K562 (cell line): Measurements from ENCODE around the gene POLR3E. TPM values are rescaled to one million over a fixed set of nuclear protein-coding genes. Genes with fewer than 3 reads are reported as not detected.

Experiments used
- PTRF ChIP-seq: fragments of 450-650 bp; IDR thresholded peaks from 2 replicates; pipeline ENCODE4 v1.6.1; 2016; ENCODE audit warnings: mild to moderate bottlenecking, missing genetic modification characterization, missing compliant biosample characterization
- SOX6 ChIP-seq: fragments of 450-650 bp; IDR thresholded peaks from 2 replicates; pipeline ENCODE4 v1.6.1; 2014; ENCODE audit warnings: mild to moderate bottlenecking
- ZNF212 ChIP-seq: fragments of 450-650 bp; formaldehyde crosslinking; IDR thresholded peaks from 2 replicates; pipeline ENCODE4 v1.4.0; 2020; ENCODE audit warnings: mild to moderate bottlenecking
- polyA plus RNA-seq, 8 experiments: library from polyadenylated mRNA; depleted of rRNA in 4 of 8; stranded (reverse) in 5 of 8; unstranded in 3 of 8; fragments of >200 nt; fragmentation: Nextera tagmentation in 2 of 8; fragmentation: Illumina TruSeq in 1 of 8; extraction: Ambion mirVana in 2 of 8; extraction: Trizol in 1 of 8; gene quantifications; 2 replicates each; pipeline versions ENCODE4 v1.2.1 to v1.2.3, GENCODE V29; 2011 to 2014; ENCODE audit warnings: inconsistent platforms in 1 of 8, missing spikeins in 1 of 8
- total RNA-seq, 7 experiments: library from RNA; depleted of rRNA in 6 of 7; stranded (reverse); fragments of >200 nt in 6 of 7; fragmentation: Illumina TruSeq in 2 of 7; extraction: Trizol in 2 of 7; gene quantifications; 2 replicates each; pipeline versions ENCODE4 v1.2.1 to v1.2.3, GENCODE V29; 2011 to 2021; ENCODE audit warnings: low replicate concordance in 1 of 7
- TF ChIP-seq, protein P1 (sequence below), 2 experiments: fragments of 450-650 bp in 1 of 2; sonication (generic) in 1 of 2; formaldehyde crosslinking in 1 of 2; IDR thresholded peaks; 2 replicates each; pipeline versions ENCODE4 v1.7.1 to v1.9.0; 2016 to 2022; ENCODE audit warnings: inconsistent platforms in 1 of 2, mild to moderate bottlenecking in 1 of 2, missing genetic modification reagents in 1 of 2
- TF ChIP-seq, protein P2 (sequence below): fragments of 250-450 bp; sonication (Bioruptor Pico); IDR thresholded peaks from 2 replicates; pipeline ENCODE4 v1.8.0; 2021; ENCODE audit warnings: moderate library complexity, mild to moderate bottlenecking, inconsistent platforms

Gene POLR3E
- total and polyA plus RNA-seq, 9 of the 15 experiments (the other 6 are each of a cell fraction or from before 2014, with no cell fraction given), result 17.7 to 151 (median 82.6) TPM

DNA sequence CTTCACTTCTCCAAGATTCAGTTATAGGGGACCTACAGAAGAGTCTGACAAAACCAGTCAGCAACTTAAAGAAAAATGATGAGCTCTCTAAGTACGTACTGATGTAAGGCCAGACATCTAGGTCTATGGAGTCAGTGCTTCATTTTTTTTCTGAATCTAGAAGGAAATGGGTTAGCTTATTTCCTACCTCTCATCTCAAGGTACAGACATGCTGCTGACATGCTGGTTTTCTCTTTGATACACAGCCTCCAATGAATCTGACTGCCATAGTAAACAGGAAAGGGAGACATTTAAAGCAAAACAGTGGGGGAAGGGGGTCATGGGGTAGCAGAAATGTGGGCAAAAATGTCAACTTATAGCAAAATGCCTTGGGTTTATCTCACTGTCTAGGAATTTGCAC is 60.8 kb downstream of the POLR3E start (continued):
- TF ChIP-seq, protein P1, sequence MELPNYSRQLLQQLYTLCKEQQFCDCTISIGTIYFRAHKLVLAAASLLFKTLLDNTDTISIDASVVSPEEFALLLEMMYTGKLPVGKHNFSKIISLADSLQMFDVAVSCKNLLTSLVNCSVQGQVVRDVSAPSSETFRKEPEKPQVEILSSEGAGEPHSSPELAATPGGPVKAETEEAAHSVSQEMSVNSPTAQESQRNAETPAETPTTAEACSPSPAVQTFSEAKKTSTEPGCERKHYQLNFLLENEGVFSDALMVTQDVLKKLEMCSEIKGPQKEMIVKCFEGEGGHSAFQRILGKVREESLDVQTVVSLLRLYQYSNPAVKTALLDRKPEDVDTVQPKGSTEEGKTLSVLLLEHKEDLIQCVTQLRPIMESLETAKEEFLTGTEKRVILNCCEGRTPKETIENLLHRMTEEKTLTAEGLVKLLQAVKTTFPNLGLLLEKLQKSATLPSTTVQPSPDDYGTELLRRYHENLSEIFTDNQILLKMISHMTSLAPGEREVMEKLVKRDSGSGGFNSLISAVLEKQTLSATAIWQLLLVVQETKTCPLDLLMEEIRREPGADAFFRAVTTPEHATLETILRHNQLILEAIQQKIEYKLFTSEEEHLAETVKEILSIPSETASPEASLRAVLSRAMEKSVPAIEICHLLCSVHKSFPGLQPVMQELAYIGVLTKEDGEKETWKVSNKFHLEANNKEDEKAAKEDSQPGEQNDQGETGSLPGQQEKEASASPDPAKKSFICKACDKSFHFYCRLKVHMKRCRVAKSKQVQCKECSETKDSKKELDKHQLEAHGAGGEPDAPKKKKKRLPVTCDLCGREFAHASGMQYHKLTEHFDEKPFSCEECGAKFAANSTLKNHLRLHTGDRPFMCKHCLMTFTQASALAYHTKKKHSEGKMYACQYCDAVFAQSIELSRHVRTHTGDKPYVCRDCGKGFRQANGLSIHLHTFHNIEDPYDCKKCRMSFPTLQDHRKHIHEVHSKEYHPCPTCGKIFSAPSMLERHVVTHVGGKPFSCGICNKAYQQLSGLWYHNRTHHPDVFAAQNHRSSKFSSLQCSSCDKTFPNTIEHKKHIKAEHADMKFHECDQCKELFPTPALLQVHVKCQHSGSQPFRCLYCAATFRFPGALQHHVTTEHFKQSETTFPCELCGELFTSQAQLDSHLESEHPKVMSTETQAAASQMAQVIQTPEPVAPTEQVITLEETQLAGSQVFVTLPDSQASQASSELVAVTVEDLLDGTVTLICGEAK (IDR thresholded peaks at IDR 0.05), result no peak
- TF ChIP-seq, protein P1 (CRISPR knock-in tag; IDR thresholded peaks at IDR 0.05), result no peak
- TF ChIP-seq ZNF212 (CRISPR knock-in tag), result no peak
- TF ChIP-seq, protein P2, sequence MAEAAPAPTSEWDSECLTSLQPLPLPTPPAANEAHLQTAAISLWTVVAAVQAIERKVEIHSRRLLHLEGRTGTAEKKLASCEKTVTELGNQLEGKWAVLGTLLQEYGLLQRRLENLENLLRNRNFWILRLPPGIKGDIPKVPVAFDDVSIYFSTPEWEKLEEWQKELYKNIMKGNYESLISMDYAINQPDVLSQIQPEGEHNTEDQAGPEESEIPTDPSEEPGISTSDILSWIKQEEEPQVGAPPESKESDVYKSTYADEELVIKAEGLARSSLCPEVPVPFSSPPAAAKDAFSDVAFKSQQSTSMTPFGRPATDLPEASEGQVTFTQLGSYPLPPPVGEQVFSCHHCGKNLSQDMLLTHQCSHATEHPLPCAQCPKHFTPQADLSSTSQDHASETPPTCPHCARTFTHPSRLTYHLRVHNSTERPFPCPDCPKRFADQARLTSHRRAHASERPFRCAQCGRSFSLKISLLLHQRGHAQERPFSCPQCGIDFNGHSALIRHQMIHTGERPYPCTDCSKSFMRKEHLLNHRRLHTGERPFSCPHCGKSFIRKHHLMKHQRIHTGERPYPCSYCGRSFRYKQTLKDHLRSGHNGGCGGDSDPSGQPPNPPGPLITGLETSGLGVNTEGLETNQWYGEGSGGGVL (CRISPR knock-in tag), result no peak
- TF ChIP-seq SOX6, result no peak
- TF ChIP-seq PTRF (tag), result no peak
